Ishikawa (cell line): Measurements from ENCODE around the gene TRIM44.

Experiments
- CEBPB ChIP-seq: IDR thresholded peaks from 2 replicates; pipeline ENCODE4 v1.6.1; 2012
- MAX ChIP-seq: IDR thresholded peaks from 2 replicates; pipeline ENCODE4 v1.6.1; 2012
- NFIC ChIP-seq: IDR thresholded peaks from 2 replicates; pipeline ENCODE4 v1.6.1; 2012
- RAD21 ChIP-seq: IDR thresholded peaks from 2 replicates; pipeline ENCODE4 v1.6.1; 2012; ENCODE audit warnings: low read depth
- TAF1 ChIP-seq: IDR thresholded peaks from 2 replicates; pipeline ENCODE4 v1.6.1; 2012; ENCODE audit warnings: low read depth, mild to moderate bottlenecking
- TEAD4 ChIP-seq: IDR thresholded peaks from 2 replicates; pipeline ENCODE4 v1.6.1; 2012
- USF1 ChIP-seq: IDR thresholded peaks from 2 replicates; pipeline ENCODE4 v1.6.1; 2012

- TF ChIP-seq RAD21: no peak
- no peak for TF ChIP-seq TEAD4
- TF ChIP-seq TAF1: no peak
- TF ChIP-seq MAX: no peak
- no peak for TF ChIP-seq CEBPB
- no peak for TF ChIP-seq USF1
- TF ChIP-seq NFIC: no peak
Observed at GRCh38 chr11:35683728-35684339, 21.3 kb downstream of the TRIM44 start.
